Liver (tissue), 9 donors: ENCODE data around the gene FNTB. TPM values are rescaled to one million over a fixed set of nuclear protein-coding genes. Genes with fewer than 3 reads are reported as not detected.

Experiments
- DNase-seq: peaks from one replicate; pipeline ENCODE4 v3.0.0-alpha.2; 2017; ENCODE audit warnings: low spot score
- H3K27ac ChIP-seq, 2 donors: one replicate each; pipeline ENCODE4 v1.7.0; 2013; ENCODE audit warnings: inconsistent platforms in 2 of 2, low read length in 2 of 2, control low read depth in 1 of 2, low read depth in 1 of 2, mild to moderate bottlenecking in 1 of 2
- H3K27me3 ChIP-seq, 4 donors: one replicate each; pipeline versions ENCODE4 v1.6.1 to v1.7.0; 2013; ENCODE audit warnings: low read length in 3 of 4, inconsistent platforms in 1 of 4, mild to moderate bottlenecking in 1 of 4, moderate library complexity in 1 of 4; ENCODE audit not compliant: control insufficient read depth in 4 of 4, insufficient read depth in 4 of 4
- H3K36me3 ChIP-seq, 4 donors: one replicate each; pipeline versions ENCODE4 v1.6.1 to v1.7.0; 2013; ENCODE audit warnings: low read length in 3 of 4, mild to moderate bottlenecking in 3 of 4, low read depth in 1 of 4, moderate library complexity in 1 of 4; ENCODE audit not compliant: control insufficient read depth in 4 of 4, insufficient read depth in 3 of 4
- H3K4me1 ChIP-seq, 4 donors: one replicate each; pipeline versions ENCODE4 v1.6.1 to v1.7.0; 2013; ENCODE audit warnings: low read length in 3 of 4, mild to moderate bottlenecking in 3 of 4, moderate library complexity in 1 of 4; ENCODE audit not compliant: control insufficient read depth in 4 of 4, insufficient read depth in 4 of 4
- H3K4me3 ChIP-seq, 3 donors: one replicate each; pipeline versions ENCODE4 v1.6.1 to v1.7.0; 2013; ENCODE audit warnings: low read length in 3 of 3, control low read depth in 1 of 3, low read depth in 1 of 3, mild to moderate bottlenecking in 1 of 3
- H3K9ac ChIP-seq, 2 donors: one replicate each; pipeline ENCODE4 v1.7.0; 2013; ENCODE audit warnings: low read length in 2 of 2, mild to moderate bottlenecking in 2 of 2, moderate library complexity in 2 of 2, control low read depth in 1 of 2, low read depth in 1 of 2
- H3K9me3 ChIP-seq, 4 donors: one replicate each; pipeline versions ENCODE4 v1.6.1 to v1.7.0; 2013; ENCODE audit warnings: low read length in 3 of 4; ENCODE audit not compliant: control insufficient read depth in 4 of 4
- HNF4A ChIP-seq, 2 donors: conservative IDR thresholded peaks; 2 replicates each; pipeline ENCODE4 v1.6.1; 2016; ENCODE audit warnings: antibody characterized with exemption in 2 of 2, mild to moderate bottlenecking in 2 of 2
- HNF4G ChIP-seq: IDR thresholded peaks from 2 replicates; pipeline ENCODE4 v1.6.1; 2016; ENCODE audit warnings: antibody characterized with exemption
- JUND ChIP-seq, 2 donors: IDR thresholded peaks; 2 replicates each; pipeline ENCODE4 v1.6.1; 2016; ENCODE audit warnings: antibody characterized with exemption in 2 of 2
- RAD21 ChIP-seq, 2 donors: IDR thresholded peaks; 2 replicates each; pipeline ENCODE4 v1.6.1; 2016; ENCODE audit warnings: antibody characterized with exemption in 2 of 2, mild to moderate bottlenecking in 2 of 2
- RXRA ChIP-seq, 2 donors: IDR thresholded peaks; 2 replicates each; pipeline ENCODE4 v1.6.1; 2017 to 2018; ENCODE audit warnings: antibody characterized with exemption in 2 of 2, mild to moderate bottlenecking in 1 of 2
- TAF1 ChIP-seq: conservative IDR thresholded peaks from 2 replicates; pipeline ENCODE4 v1.6.1; 2016; ENCODE audit warnings: antibody characterized with exemption, mild to moderate bottlenecking
- YY1 ChIP-seq: IDR thresholded peaks from 2 replicates; pipeline ENCODE4 v1.6.1; 2016; ENCODE audit warnings: antibody characterized with exemption, mild to moderate bottlenecking
- ZBTB33 ChIP-seq: IDR thresholded peaks from 2 replicates; pipeline ENCODE4 v1.6.1; 2016; ENCODE audit warnings: antibody characterized with exemption
- WGBS: extraction: QIAGEN DNeasy Blood & Tissue Kit; methylation state at CpG from one replicate; pipeline ENCODE4 v1.1.7; 2013; 5-methylcytosine and 5-hydroxymethylcytosine counted together
- polyA plus RNA-seq, 2 donors: library from polyadenylated mRNA; stranded (reverse) in 1 of 2; unstranded in 1 of 2; fragments of 200-250 nt in 1 of 2; fragments of >200 nt in 1 of 2; fragmentation: Nextera tagmentation in 1 of 2; extraction: Ambion mirVana in 1 of 2; gene quantifications; one replicate each; pipeline versions ENCODE4 v1.2.1 to v1.2.3, GENCODE V29; 2013 to 2015
- total RNA-seq, 2 donors: library from RNA; depleted of rRNA; stranded (reverse); fragments of >200 nt; gene quantifications; one replicate each; pipeline ENCODE4 v1.2.3, GENCODE V29; 2014
- TF ChIP-seq, protein P1 (sequence below): IDR thresholded peaks from 2 replicates; pipeline ENCODE4 v1.6.1; 2016; ENCODE audit warnings: antibody characterized with exemption
- TF ChIP-seq, protein P2 (sequence below): IDR thresholded peaks from 2 replicates; pipeline ENCODE4 v1.6.1; 2016; ENCODE audit warnings: antibody characterized with exemption, mild to moderate bottlenecking
- donor health status: healthy.
- donor health status: healthy.
- donor health status: healthy.
- donor health status: healthy.
- donor health status: healthy.

Gene FNTB
- total and polyA plus RNA-seq, 4 donors = 6.3 to 17.2 (median 9.0) TPM

DNA sequence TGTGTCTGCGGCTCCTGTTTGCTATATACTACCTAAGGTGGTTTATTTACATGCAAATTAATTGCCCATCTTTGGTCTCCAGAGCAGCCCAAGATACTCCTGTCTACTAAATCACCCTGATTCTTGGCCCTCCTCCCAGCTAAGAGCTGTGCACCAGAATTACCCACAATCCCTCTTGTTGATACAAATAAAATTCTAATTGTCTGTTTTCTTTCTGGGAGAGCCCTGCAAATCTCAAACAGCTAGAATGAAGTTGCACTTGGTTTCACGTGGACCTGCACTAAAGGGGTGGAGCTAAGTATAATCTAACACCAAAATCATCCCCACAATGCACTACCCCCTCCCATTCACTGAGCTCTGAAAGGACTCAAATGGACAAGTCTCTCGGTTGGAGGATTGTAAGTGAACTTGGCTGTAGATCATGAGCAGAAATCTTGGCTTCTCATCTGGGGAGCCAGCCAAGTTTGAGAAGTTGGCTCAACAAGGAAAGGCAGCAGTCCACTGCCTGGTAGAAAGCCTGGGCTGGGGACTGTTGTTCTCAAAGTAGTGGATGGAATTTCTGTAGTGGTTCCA, 109.0 kb downstream of the FNTB start:
- no peak for DNase-seq
- Histone ChIP-seq H3K9me3 (no peaks in the 10 kb centered on the region), H3K36me3 (peaks cover 1 to 41% (median 30%) of the 10 kb centered on the region in 4 donors), H3K9ac (no peak overlapping the region), H3K4me3 (no peak overlapping the region), H3K27me3 (no peaks in the 10 kb centered on the region), H3K4me1 (peaks cover 11 to 40% (median 31%) of the 10 kb centered on the region in 4 donors), H3K27ac (no peak overlapping the region)
- WGBS = 37% methylated on average over 3 of the region's 3 CpGs
- TF ChIP-seq, protein P1, sequence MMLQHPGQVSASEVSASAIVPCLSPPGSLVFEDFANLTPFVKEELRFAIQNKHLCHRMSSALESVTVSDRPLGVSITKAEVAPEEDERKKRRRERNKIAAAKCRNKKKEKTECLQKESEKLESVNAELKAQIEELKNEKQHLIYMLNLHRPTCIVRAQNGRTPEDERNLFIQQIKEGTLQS = no peak
- TF ChIP-seq HNF4A (conservative IDR thresholded peaks at IDR 0.05) = no peak
- TF ChIP-seq, protein P2, sequence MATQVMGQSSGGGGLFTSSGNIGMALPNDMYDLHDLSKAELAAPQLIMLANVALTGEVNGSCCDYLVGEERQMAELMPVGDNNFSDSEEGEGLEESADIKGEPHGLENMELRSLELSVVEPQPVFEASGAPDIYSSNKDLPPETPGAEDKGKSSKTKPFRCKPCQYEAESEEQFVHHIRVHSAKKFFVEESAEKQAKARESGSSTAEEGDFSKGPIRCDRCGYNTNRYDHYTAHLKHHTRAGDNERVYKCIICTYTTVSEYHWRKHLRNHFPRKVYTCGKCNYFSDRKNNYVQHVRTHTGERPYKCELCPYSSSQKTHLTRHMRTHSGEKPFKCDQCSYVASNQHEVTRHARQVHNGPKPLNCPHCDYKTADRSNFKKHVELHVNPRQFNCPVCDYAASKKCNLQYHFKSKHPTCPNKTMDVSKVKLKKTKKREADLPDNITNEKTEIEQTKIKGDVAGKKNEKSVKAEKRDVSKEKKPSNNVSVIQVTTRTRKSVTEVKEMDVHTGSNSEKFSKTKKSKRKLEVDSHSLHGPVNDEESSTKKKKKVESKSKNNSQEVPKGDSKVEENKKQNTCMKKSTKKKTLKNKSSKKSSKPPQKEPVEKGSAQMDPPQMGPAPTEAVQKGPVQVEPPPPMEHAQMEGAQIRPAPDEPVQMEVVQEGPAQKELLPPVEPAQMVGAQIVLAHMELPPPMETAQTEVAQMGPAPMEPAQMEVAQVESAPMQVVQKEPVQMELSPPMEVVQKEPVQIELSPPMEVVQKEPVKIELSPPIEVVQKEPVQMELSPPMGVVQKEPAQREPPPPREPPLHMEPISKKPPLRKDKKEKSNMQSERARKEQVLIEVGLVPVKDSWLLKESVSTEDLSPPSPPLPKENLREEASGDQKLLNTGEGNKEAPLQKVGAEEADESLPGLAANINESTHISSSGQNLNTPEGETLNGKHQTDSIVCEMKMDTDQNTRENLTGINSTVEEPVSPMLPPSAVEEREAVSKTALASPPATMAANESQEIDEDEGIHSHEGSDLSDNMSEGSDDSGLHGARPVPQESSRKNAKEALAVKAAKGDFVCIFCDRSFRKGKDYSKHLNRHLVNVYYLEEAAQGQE = peak; percentile 53
- no peak for TF ChIP-seq HNF4G
- no peak for TF ChIP-seq YY1

GRCh38 chr14:65096323-65097089, 109.8 kb downstream of the FNTB start:
- H3K36me3 ChIP-seq = peaks cover 1 to 33% (median 24%) of the 10 kb centered on the region in 4 donors
- WGBS = 83% methylated on average over 6 of the region's 6 CpGs
- H3K4me1 ChIP-seq = peaks cover 11 to 45% (median 36%) of the 10 kb centered on the region in 4 donors
- H3K27ac ChIP-seq = no peak overlapping the region
- no peak overlapping the region for H3K9ac ChIP-seq
- no peak for DNase-seq
- H3K9me3 ChIP-seq = no peaks in the 10 kb centered on the region
- H3K27me3 ChIP-seq = no peaks in the 10 kb centered on the region
- H3K4me3 ChIP-seq = no peak overlapping the region
- no peak for TF ChIP-seq JUND (IDR thresholded peaks at IDR 0.05)
- TF ChIP-seq, protein P2 = no peak
- TF ChIP-seq TAF1 = no peak
- TF ChIP-seq ZBTB33 = no peak
- TF ChIP-seq HNF4A (conservative IDR thresholded peaks at IDR 0.05) = no peak
- no peak for TF ChIP-seq RAD21 (IDR thresholded peaks at IDR 0.05)
- no peak for TF ChIP-seq RXRA (IDR thresholded peaks at IDR 0.05)
- TF ChIP-seq HNF4G = no peak
